DOHH2 (cell line): ENCODE measurements around the gene AQP1.

Experiments
- H3F3A ChIP-seq: fragments of 200-600 bp; sonication (generic), shearing (Covaris generic); 2 replicates; pipeline ENCODE4 v1.6.0; 2016; ENCODE audit warnings: antibody characterized with exemption, mild to moderate bottlenecking; ENCODE audit not compliant: control insufficient read depth, insufficient read depth
- H3K27ac ChIP-seq: fragments of 200-600 bp; sonication (generic); 2 replicates; pipeline ENCODE4 v1.5.1; 2014; ENCODE audit warnings: low read depth, mild to moderate bottlenecking, low read length, moderate library complexity
- H3K27me3 ChIP-seq: fragments of 200-600 bp; sonication (generic); 2 replicates; pipeline ENCODE4 v1.6.1; 2014; ENCODE audit warnings: mild to moderate bottlenecking, low read length, mixed read lengths; ENCODE audit not compliant: control insufficient read depth
- H3K36me3 ChIP-seq: fragments of 200-600 bp; sonication (generic); 2 replicates; pipeline ENCODE4 v1.6.1; 2014; ENCODE audit warnings: mild to moderate bottlenecking, low read length, moderate library complexity, mixed read lengths; ENCODE audit not compliant: control insufficient read depth
- H3K4me1 ChIP-seq: fragments of 200-600 bp; sonication (generic); 2 replicates; pipeline ENCODE4 v1.6.1; 2014; ENCODE audit warnings: mild to moderate bottlenecking, low read length, mixed read lengths; ENCODE audit not compliant: control insufficient read depth
- H3K4me2 ChIP-seq: fragments of 200-600 bp; sonication (generic); 2 replicates; pipeline ENCODE4 v1.6.0; 2014; ENCODE audit warnings: mild to moderate bottlenecking, low read length, moderate library complexity
- H3K4me3 ChIP-seq: fragments of 200-600 bp; sonication (generic); 2 replicates; pipeline ENCODE4 v1.5.1; 2014; ENCODE audit warnings: mild to moderate bottlenecking, low read length, mixed read lengths
- H3K79me2 ChIP-seq: fragments of 200-600 bp; sonication (generic); 2 replicates; pipeline ENCODE4 v1.6.1; 2014; ENCODE audit warnings: mild to moderate bottlenecking, low read length, mixed read lengths; ENCODE audit not compliant: control insufficient read depth
- H3K9me2 ChIP-seq: fragments of 200-600 bp; sonication (generic); replicated peaks from 2 replicates; pipeline ENCODE4 v1.6.1; 2014; ENCODE audit warnings: mild to moderate bottlenecking, low read length, mixed read lengths; ENCODE audit not compliant: control insufficient read depth
- H3K9me3 ChIP-seq: fragments of 200-600 bp; sonication (generic); 2 replicates; pipeline ENCODE4 v1.6.1; 2014; ENCODE audit warnings: antibody characterized with exemption, low read length, mixed read lengths; ENCODE audit not compliant: control insufficient read depth, insufficient read depth
- H4K20me1 ChIP-seq: fragments of 200-600 bp; sonication (generic); 2 replicates; pipeline ENCODE4 v1.6.0; 2014; ENCODE audit warnings: low read depth, mild to moderate bottlenecking, antibody characterized with exemption, low read length, moderate library complexity; ENCODE audit not compliant: control insufficient read depth, insufficient read depth
- CTCF ChIP-seq: fragments of 200-600 bp; sonication (generic); IDR thresholded peaks from one replicate; pipeline ENCODE4 v1.5.1; 2014; ENCODE audit warnings: antibody characterized with exemption, mild to moderate bottlenecking, low read depth, low read length; ENCODE audit not compliant: poor library complexity, severe bottlenecking
- EZH2phosphoT487 ChIP-seq: fragments of 200-600 bp; sonication (generic); IDR thresholded peaks from 2 replicates; pipeline ENCODE4 v1.6.1; 2017; ENCODE audit warnings: borderline replicate concordance, mild to moderate bottlenecking, antibody characterized with exemption, low read length, moderate library complexity, mixed read lengths

Gene AQP1

GRCh38 chr7:30871655-30872054, 40.0 kb upstream of the AQP1 start:
- Histone ChIP-seq H3K9me3 (no peaks in the 10 kb centered on the region), H3K4me3 (no peak overlapping the region), H3K4me2 (no peak overlapping the region), H4K20me1 (no peaks in the 10 kb centered on the region), H3K27ac (no peak overlapping the region), H3F3A (no peaks in the 10 kb centered on the region), H3K4me1 (peaks cover 8% of the 10 kb centered on the region; the same call in 1 of the 2 replicates), H3K36me3 (no peaks in the 10 kb centered on the region), H3K79me2 (no peaks in the 10 kb centered on the region), H3K27me3 (no peaks in the 10 kb centered on the region), H3K9me2 (no peaks in the 10 kb centered on the region)
- TF ChIP-seq CTCF, result no peak
- TF ChIP-seq EZH2phosphoT487, result no peak

DNA sequence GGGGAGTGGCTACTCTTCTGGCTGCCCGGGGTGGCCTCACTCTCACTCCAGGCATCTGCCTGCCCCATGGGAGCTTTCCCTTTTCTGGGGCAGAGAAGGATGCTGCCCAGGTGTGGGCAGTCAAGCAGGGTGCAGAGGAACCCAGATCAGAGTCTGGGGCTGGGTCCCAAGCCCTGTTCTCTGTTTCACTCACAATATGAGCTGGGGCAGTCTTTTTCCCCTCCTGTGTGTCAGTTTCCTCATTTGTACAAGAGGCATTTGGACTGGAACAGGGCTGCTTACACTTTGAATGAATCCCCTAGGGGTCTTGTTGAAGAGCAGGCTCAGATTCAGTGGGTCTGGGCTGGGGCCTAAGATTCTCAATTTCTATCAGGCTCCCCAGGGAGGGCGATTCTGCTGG, 38.4 kb upstream of the AQP1 start:
- no peaks in the 10 kb centered on the region for H4K20me1 ChIP-seq
- no peaks in the 10 kb centered on the region for H3K79me2 ChIP-seq
- H3K4me1 ChIP-seq, result peaks cover 8% of the 10 kb centered on the region; the same call in 1 of the 2 replicates
- H3K9me3 ChIP-seq, result no peaks in the 10 kb centered on the region
- no peaks in the 10 kb centered on the region for H3K36me3 ChIP-seq
- H3K4me2 ChIP-seq, result no peak overlapping the region
- H3K9me2 ChIP-seq, result no peaks in the 10 kb centered on the region
- H3F3A ChIP-seq, result no peaks in the 10 kb centered on the region
- H3K4me3 ChIP-seq, result no peak overlapping the region
- H3K27me3 ChIP-seq, result no peaks in the 10 kb centered on the region
- TF ChIP-seq CTCF, result no peak
- no peak for TF ChIP-seq EZH2phosphoT487
- no peak overlapping the region for H3K27ac ChIP-seq

DNA sequence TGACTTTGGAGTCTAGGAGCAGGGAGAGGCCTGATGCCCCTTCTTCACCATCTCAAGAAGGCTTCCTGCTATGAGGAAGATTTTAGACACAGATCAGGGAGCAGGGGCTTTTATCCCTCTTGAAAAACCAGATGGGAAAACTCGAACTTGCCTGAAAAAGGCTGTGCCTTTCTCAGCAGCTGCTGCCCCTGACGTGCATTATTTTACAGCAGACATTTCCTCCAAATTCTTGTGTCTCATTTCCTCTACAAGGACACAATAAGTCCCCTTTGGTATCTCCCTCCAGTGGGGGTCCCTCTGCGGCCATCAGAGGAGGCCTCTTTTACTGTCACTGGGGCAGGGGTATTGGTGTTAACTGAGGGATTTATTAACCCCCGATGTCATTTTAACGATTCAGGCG, 38.0 kb upstream of the AQP1 start:
- Histone ChIP-seq H3K4me2 (no peak overlapping the region), H3K27ac (no peak overlapping the region), H3K9me3 (no peaks in the 10 kb centered on the region), H3K9me2 (no peaks in the 10 kb centered on the region), H3K4me3 (no peak overlapping the region), H3K27me3 (no peaks in the 10 kb centered on the region), H4K20me1 (no peaks in the 10 kb centered on the region), H3F3A (no peaks in the 10 kb centered on the region), H3K36me3 (no peaks in the 10 kb centered on the region), H3K4me1 (peaks cover 8% of the 10 kb centered on the region; the same call in 1 of the 2 replicates), H3K79me2 (no peaks in the 10 kb centered on the region)
- TF ChIP-seq EZH2phosphoT487, result no peak
- TF ChIP-seq CTCF, result no peak
